Neural progenitor cell (in vitro differentiated cells): ENCODE results near the gene KCNJ16.

Experiments used
- CTCF ChIP-seq: fragments of 200-600 bp; sonication (generic); IDR thresholded peaks from 2 replicates; pipeline ENCODE4 v1.5.1; 2017; ENCODE audit warnings: antibody characterized with exemption, mild to moderate bottlenecking
- EZH2 ChIP-seq: fragments of 200-600 bp; sonication (generic); IDR thresholded peaks from 2 replicates; pipeline ENCODE4 v1.6.1; 2017; ENCODE audit warnings: antibody characterized with exemption, mild to moderate bottlenecking, moderate library complexity

GRCh38 chr17:70171159-70171558 lies 96.1 kb downstream of the KCNJ16 start:
- no peak for TF ChIP-seq CTCF
- no peak for TF ChIP-seq EZH2
